ENCODE results near the gene CDH13. TPM values are rescaled to one million over a fixed set of nuclear protein-coding genes. Genes with fewer than 3 reads are reported as not detected.

Gene CDH13
- total RNA-seq, 4 donors from 2014 or later, result 2.0 to 6.6 (median 4.1) TPM; not detected in 1

DNA sequence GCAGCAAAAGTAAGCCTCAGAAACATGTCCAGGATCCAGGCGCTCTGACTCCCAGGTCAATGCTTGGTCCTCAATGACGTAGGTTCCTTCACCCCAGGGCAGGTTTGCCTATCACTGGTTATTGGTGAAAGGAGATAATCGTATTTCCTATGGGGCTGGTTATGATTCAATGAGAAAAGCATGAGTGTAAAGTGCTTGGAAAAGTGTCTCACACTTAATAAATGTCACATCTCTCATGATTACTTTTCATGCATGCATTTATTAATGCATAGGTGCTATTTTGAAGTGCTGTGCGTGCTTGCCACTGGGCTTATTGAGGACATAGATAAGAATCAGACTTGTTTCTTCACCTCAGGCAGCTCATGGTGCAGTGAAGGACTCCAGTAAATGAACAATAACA, 10.4 kb upstream of the CDH13 start:
- DNase-seq, result no peak
- Histone ChIP-seq H3K36me3 (no peaks in the 10 kb centered on the region), H3K27ac (no peak overlapping the region), H3K9me3 (no peaks in the 10 kb centered on the region), H3K4me1 (no peaks in the 10 kb centered on the region), H3K4me3 (no peak overlapping the region), H3K27me3 (no peaks in the 10 kb centered on the region)
- TF ChIP-seq, protein P1, sequence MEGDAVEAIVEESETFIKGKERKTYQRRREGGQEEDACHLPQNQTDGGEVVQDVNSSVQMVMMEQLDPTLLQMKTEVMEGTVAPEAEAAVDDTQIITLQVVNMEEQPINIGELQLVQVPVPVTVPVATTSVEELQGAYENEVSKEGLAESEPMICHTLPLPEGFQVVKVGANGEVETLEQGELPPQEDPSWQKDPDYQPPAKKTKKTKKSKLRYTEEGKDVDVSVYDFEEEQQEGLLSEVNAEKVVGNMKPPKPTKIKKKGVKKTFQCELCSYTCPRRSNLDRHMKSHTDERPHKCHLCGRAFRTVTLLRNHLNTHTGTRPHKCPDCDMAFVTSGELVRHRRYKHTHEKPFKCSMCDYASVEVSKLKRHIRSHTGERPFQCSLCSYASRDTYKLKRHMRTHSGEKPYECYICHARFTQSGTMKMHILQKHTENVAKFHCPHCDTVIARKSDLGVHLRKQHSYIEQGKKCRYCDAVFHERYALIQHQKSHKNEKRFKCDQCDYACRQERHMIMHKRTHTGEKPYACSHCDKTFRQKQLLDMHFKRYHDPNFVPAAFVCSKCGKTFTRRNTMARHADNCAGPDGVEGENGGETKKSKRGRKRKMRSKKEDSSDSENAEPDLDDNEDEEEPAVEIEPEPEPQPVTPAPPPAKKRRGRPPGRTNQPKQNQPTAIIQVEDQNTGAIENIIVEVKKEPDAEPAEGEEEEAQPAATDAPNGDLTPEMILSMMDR (IDR thresholded peaks at IDR 0.05), result no peak
- no peak for TF ChIP-seq POLR2A (IDR thresholded peaks at IDR 0.05)

DNA sequence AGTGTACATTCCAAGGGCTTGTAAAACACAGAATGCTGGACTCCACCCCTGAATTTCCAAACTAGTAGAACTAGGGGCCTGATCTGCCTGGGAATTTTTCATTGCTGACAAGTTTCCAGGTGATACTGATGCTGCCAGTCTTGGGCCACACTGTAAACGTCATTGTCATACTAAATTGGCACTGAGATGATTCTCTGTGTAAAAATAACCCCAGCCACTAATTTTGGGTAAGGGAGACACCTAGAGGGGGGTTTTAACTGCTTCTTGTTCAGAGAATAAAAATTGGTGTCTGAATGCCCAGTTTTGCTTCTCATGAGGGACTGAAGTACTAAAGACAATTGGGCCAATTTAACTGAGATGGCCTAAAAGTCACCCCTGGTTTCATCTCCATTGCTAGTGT, 5.0 kb upstream of the CDH13 start:
- Histone ChIP-seq H3K4me1 (peaks cover 0 to 3% (median 0%) of the 10 kb centered on the region in 4 donors), H3K36me3 (no peaks in the 10 kb centered on the region), H3K27me3 (peaks cover 0 to 10% of the 10 kb centered on the region in 2 donors), H3K27ac (no peak overlapping the region), H3K4me3 (no peak overlapping the region), H3K9me3 (no peaks in the 10 kb centered on the region)
- DNase-seq, result no peak
- no peak for TF ChIP-seq POLR2A (IDR thresholded peaks at IDR 0.05)
- TF ChIP-seq, protein P1 (IDR thresholded peaks at IDR 0.05), result no peak

DNA sequence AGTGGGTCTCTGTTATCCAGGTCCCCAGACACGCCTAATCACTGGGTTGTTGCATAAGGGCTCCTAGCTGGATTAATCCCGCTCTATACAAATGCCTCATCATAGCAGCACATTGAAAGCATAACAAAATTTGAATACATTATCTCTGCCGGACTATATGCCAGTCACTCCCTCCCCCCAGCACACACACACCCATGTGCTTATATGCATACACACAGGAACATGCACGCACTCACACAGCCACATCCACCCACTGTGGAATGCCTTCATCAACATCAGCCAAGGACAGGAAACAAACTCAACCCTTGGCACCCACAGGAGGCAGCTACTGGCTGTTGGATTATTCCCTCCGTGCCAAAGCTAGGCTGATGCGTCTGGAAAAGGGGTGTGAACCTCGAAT, 3.5 kb upstream of the CDH13 start:
- Histone ChIP-seq H3K27ac (no peak overlapping the region), H3K4me3 (no peak overlapping the region), H3K9me3 (no peaks in the 10 kb centered on the region), H3K4me1 (peaks cover 0 to 18% (median 2%) of the 10 kb centered on the region in 4 donors), H3K27me3 (peaks cover 0 to 16% of the 10 kb centered on the region in 2 donors), H3K36me3 (no peaks in the 10 kb centered on the region)
- no peak for DNase-seq
- no peak for TF ChIP-seq POLR2A (IDR thresholded peaks at IDR 0.05)
- TF ChIP-seq, protein P1 (IDR thresholded peaks at IDR 0.05), result no peak

DNA sequence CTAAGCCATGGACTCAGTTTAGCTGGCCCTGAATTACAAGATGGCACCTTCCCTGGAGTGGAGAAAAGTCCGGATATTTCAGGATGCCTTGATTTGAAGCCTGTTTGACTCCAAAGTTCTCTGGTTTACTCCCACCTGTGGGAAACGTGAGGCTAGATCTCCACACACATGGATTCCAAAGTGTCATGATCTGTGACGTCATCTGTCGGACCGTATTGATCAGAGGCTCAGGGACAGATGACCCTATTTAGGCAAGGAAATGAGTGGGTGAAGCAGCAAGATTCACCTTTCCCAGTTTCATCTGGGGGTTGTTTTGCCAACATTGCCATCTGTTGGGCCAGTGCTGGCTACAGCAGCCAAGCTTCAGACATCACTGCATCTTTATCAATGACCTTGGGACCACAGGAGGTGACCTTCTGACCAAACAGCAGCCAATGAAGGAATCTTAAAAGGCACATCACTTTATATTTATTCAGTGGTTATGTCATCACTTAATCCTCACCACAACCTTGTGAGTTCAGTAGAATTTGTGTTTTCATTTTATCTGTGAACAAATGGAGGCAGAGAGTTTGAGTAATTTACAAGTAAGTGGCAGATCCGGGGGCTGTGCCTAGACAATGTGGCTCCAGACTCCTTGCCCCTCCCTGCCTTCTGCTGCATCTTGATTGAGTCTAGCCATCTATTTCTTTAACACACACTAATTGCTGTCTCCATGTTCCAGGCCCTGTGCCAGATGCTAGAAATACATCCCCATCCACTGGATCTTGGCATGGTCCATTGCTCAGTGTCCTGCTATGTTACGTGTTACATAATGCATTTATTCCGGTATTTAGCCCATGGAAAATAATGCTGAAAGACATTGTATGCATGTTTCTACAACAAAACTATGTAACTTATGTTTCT, 1.5 kb upstream of the CDH13 start:
- DNase-seq, result no peak
- no peaks in the 10 kb centered on the region for H3K9me3 ChIP-seq
- no peak overlapping the region for H3K27ac ChIP-seq
- peaks cover 0 to 19% (median 2%) of the 10 kb centered on the region in 4 donors for H3K4me1 ChIP-seq
- no peaks in the 10 kb centered on the region for H3K36me3 ChIP-seq
- peaks cover 0 to 16% of the 10 kb centered on the region in 2 donors for H3K27me3 ChIP-seq
- TF ChIP-seq, protein P1 (IDR thresholded peaks at IDR 0.05), result no peak
- TF ChIP-seq POLR2A (IDR thresholded peaks at IDR 0.05), result no peak
- H3K4me3 ChIP-seq, result no peak overlapping the region

DNA sequence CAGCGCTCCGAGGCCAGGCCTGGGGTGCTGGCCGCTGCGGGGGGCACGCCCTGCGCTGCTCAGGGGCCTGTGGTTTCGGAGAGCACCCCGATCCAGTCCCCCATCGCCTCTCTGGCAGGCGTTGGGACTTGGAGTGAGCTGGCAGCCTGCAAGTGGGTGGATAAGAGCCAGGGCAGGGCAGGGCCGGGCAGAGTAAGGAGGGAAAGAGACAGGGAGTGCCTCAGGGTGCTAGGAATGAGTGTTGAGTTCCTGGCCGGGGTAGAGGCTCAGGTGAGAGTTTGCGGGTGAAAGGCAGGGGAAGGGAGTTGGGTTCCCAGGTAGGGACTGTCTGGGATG, 1.3 kb downstream of the CDH13 start:
- Histone ChIP-seq H3K27me3 (peaks cover 0 to 16% of the 10 kb centered on the region in 2 donors), H3K4me1 (peaks cover 0 to 19% (median 2%) of the 10 kb centered on the region in 4 donors), H3K27ac (no peak overlapping the region), H3K36me3 (no peaks in the 10 kb centered on the region), H3K9me3 (no peaks in the 10 kb centered on the region), H3K4me3 (peak overlapping the region in 2 of 4 donors; percentile 42 to 46)
- TF ChIP-seq, protein P1 (IDR thresholded peaks at IDR 0.05), result no peak
- no peak for TF ChIP-seq POLR2A (IDR thresholded peaks at IDR 0.05)
- no peak for DNase-seq

Data from Peyer's patch (tissue), 4 donors.